Nephron (organoid): Measurements from ENCODE around the gene YARS1.
A peak's percentile ranks its signal among the peaks of the same experiment; 100 is the strongest.

ENCODE experiments used
- H3K27ac Mint-ChIP-seq, 3 experiments: 2 replicates each; pipeline ENCODE4 v1.8.0; 2020; ENCODE audit warnings: mixed read lengths in 3 of 3, mild to moderate bottlenecking in 2 of 3, moderate library complexity in 1 of 3
- H3K27me3 Mint-ChIP-seq: 2 replicates; pipeline ENCODE4 v1.8.0; 2021; ENCODE audit warnings: low read depth, mild to moderate bottlenecking, moderate library complexity, mixed read lengths
- H3K36me3 Mint-ChIP-seq: 2 replicates; pipeline ENCODE4 v1.8.0; 2020; ENCODE audit warnings: low read depth, mixed read lengths
- H3K4me1 Mint-ChIP-seq: 2 replicates; pipeline ENCODE4 v1.8.0; 2020; ENCODE audit warnings: mixed read lengths
- H3K4me3 Mint-ChIP-seq, 3 experiments: 2 replicates each; pipeline ENCODE4 v1.8.0; 2020; ENCODE audit warnings: mild to moderate bottlenecking in 3 of 3, mixed read lengths in 3 of 3, moderate library complexity in 2 of 3
- H3K9me3 Mint-ChIP-seq: 2 replicates; pipeline ENCODE4 v1.8.0; 2020; ENCODE audit warnings: mixed read lengths
- TF ChIP-seq, protein P1 (sequence below), 3 experiments: fragments of 200-600 bp; sonication (generic); IDR thresholded peaks; one replicate each; pipeline ENCODE4 v1.5.0; 2021; ENCODE audit warnings: antibody characterized with exemption in 3 of 3; ENCODE audit not compliant: unreplicated experiment in 3 of 3

The YARS1 gene

DNA sequence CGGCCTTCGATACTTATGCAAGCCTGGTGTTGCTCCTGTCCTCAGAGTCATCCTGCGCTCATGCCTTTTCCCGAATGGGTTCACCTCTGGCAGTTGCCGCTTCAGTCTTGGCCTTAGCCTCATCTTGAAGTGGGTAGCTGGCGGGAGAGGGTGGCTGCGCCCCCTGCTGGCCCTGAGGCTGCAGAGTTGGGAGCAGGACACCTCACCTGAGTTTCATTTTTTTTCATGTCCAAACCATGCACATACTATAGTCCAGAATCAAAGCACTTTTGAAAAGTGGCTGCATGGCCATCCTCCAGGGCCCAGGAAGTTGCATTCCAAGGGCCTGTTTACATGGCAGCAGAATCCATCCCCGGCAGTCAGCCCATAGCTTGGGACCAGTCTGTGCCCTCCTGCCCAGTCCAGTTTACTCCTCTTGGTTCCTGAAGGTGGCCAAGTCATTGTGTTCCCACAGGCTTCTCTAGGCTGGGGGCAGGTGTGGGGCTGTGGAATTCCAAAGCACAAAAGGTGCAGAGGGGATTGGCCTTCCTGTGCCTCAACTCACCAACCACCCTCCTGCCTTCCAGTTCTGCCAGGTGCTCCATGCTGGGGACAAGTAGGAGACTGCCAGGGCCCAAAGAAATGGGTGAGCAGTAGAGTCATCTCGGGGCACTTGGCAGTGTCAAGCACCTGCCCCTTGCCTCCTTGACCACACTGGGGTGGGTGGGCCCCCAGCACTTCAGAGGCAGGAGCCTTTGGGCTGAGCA, 44.0 kb downstream of the YARS1 start:
- peaks cover 37% of the 10 kb centered on the region for H3K36me3 Mint-ChIP-seq
- peak overlapping the region; percentile 38 to 72 (median 66) for H3K27ac Mint-ChIP-seq
- H3K27me3 Mint-ChIP-seq, result no peaks in the 10 kb centered on the region
- H3K4me3 Mint-ChIP-seq, result peak overlapping the region in 1 of 3 experiments; percentile 4
- H3K4me1 Mint-ChIP-seq, result peaks cover 41% of the 10 kb centered on the region
- TF ChIP-seq, protein P1, sequence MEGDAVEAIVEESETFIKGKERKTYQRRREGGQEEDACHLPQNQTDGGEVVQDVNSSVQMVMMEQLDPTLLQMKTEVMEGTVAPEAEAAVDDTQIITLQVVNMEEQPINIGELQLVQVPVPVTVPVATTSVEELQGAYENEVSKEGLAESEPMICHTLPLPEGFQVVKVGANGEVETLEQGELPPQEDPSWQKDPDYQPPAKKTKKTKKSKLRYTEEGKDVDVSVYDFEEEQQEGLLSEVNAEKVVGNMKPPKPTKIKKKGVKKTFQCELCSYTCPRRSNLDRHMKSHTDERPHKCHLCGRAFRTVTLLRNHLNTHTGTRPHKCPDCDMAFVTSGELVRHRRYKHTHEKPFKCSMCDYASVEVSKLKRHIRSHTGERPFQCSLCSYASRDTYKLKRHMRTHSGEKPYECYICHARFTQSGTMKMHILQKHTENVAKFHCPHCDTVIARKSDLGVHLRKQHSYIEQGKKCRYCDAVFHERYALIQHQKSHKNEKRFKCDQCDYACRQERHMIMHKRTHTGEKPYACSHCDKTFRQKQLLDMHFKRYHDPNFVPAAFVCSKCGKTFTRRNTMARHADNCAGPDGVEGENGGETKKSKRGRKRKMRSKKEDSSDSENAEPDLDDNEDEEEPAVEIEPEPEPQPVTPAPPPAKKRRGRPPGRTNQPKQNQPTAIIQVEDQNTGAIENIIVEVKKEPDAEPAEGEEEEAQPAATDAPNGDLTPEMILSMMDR (IDR thresholded peaks at IDR 0.05; ENCODE audit: unreplicated experiment in 3 of 3), result peak; percentile 81 to 93 (median 91)
- H3K9me3 Mint-ChIP-seq, result no peaks in the 10 kb centered on the region

DNA sequence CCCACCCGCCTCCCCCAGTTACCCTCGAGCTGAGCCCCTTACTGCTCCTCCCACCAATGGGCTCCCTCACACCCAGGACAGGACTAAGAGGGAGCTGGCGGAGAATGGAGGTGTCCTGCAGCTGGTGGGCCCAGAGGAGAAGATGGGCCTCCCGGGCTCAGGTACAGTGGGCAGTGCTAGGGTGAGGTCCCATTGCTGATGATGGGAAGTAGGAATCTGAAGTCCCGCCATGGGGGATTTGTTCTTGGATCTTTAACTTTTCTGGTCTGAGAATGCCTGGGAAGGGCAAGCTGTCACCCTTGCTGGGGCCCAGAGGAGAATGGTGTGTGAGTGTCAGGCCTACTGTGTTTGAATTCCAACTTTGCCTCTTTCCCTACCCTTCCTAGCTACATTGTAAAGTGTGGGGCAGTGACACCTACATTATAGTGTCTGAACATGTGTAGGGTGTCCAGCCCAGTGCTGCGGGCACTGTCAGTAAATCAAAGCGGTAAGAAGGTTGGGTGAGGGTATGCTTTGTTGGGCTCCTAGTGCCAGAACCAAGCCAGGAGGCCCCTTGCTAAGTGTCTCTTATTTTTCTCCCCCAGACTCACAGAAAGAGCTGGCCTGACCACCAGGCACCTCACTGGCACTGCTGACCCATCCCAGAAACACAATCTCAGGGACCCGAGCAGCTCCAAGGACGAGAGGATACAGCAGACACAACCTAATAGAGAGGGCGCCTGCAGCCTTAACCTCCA, 44.7 kb downstream of the YARS1 start:
- Mint-ChIP-seq H3K4me3 (no peak overlapping the region), H3K27me3 (no peaks in the 10 kb centered on the region), H3K4me1 (peaks cover 49% of the 10 kb centered on the region), H3K27ac (peak overlapping the region; percentile 66 to 72 (median 66)), H3K9me3 (no peaks in the 10 kb centered on the region), H3K36me3 (peaks cover 33% of the 10 kb centered on the region)
- TF ChIP-seq, protein P1 (IDR thresholded peaks at IDR 0.05; ENCODE audit: unreplicated experiment in 3 of 3), result no peak

DNA sequence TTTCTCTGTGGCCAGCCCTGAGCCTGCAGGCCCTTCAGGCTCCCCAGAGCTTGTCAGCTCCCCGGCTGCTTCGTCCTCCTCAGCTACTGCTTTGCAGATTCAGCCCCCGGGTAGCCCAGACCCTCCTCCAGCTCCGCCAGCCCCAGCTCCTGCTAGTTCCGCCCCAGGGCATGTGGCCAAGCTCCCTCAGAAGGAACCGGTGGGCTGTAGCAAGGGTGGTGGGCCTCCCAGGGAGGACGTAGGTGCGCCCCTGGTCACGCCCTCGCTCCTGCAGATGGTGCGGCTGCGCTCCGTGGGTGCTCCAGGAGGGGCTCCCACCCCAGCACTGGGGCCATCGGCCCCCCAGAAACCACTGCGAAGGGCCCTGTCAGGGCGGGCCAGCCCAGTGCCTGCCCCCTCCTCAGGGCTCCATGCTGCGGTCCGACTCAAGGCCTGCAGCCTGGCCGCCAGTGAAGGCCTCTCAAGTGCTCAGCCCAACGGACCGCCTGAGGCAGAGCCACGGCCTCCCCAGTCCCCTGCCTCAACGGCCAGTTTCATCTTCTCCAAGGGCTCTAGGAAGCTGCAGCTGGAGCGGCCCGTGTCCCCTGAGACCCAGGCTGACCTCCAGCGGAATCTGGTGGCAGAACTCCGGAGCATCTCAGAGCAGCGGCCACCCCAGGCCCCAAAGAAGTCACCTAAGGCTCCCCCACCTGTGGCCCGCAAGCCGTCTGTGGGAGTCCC, 45.4 kb downstream of the YARS1 start:
- Mint-ChIP-seq H3K27me3 (no peaks in the 10 kb centered on the region), H3K27ac (no peak overlapping the region), H3K9me3 (no peaks in the 10 kb centered on the region), H3K4me1 (peaks cover 56% of the 10 kb centered on the region), H3K36me3 (peaks cover 33% of the 10 kb centered on the region), H3K4me3 (no peak overlapping the region)
- TF ChIP-seq, protein P1 (IDR thresholded peaks at IDR 0.05; ENCODE audit: unreplicated experiment in 3 of 3), result no peak

DNA sequence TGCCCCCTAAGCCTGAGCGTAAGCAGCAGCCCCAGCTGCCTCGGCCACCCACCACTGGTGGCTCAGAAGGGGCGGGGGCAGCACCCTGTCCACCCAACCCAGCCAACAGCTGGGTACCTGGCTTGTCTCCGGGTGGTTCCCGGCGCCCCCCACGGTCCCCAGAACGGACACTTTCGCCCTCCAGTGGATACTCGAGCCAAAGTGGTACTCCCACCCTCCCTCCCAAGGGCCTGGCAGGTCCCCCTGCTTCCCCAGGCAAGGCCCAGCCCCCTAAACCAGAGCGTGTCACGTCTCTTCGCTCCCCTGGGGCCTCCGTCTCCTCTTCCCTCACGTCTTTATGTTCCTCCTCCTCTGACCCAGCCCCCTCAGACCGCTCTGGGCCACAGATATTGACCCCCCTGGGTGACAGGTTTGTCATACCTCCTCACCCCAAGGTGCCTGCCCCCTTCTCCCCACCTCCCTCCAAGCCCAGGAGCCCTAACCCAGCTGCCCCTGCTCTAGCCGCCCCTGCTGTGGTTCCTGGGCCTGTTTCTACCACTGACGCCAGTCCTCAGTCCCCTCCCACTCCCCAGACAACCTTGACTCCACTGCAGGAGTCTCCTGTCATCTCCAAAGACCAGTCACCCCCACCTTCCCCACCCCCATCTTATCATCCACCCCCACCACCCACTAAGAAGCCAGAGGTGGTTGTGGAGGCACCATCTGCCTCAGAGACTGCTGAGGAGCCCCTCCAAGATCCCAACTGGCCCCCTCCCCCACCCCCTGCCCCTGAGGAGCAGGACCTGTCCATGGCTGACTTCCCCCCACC, 46.2 kb downstream of the YARS1 start:
- peaks cover 31% of the 10 kb centered on the region for H3K36me3 Mint-ChIP-seq
- H3K4me1 Mint-ChIP-seq, result peaks cover 62% of the 10 kb centered on the region
- H3K9me3 Mint-ChIP-seq, result no peaks in the 10 kb centered on the region
- no peaks in the 10 kb centered on the region for H3K27me3 Mint-ChIP-seq
- TF ChIP-seq, protein P1 (IDR thresholded peaks at IDR 0.05; ENCODE audit: unreplicated experiment in 3 of 3), result no peak
- H3K4me3 Mint-ChIP-seq, result no peak overlapping the region
- peak overlapping the region in 1 of 3 experiments; percentile 76 for H3K27ac Mint-ChIP-seq

DNA sequence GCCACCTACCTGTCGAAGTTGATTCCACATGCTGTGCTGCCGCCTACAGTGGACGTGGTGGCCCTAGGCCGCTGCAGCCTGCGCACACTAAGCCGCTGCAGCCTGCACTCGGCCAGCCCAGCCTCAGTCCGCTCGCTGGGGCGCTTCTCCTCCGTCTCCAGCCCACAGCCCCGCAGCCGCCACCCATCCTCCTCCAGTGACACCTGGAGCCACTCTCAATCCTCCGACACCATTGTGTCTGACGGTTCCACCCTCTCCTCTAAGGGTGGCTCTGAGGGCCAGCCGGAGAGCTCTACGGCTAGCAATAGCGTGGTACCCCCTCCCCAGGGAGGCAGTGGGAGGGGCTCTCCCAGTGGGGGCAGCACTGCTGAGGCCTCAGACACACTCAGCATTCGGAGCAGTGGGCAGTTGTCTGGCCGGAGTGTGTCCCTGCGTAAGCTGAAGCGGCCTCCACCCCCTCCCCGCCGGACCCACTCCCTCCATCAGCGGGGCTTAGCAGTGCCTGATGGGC, 46.9 kb downstream of the YARS1 start:
- Mint-ChIP-seq H3K4me3 (no peak overlapping the region), H3K36me3 (peaks cover 27% of the 10 kb centered on the region), H3K9me3 (no peaks in the 10 kb centered on the region), H3K27ac (no peak overlapping the region), H3K4me1 (peaks cover 62% of the 10 kb centered on the region), H3K27me3 (no peaks in the 10 kb centered on the region)
- TF ChIP-seq, protein P1 (IDR thresholded peaks at IDR 0.05; ENCODE audit: unreplicated experiment in 3 of 3), result no peak
